GM18517 (cell line): Measurements from ENCODE around the gene SSRP1.

Experiments
- ATAC-seq: cut with Tn5 transposase; IDR thresholded peaks from one replicate; pipeline ENCODE4 v1.9.1; 2021; ENCODE audit warnings: mild to moderate bottlenecking, moderate library complexity; ENCODE audit not compliant: unreplicated experiment

SSRP1 gene

GRCh38 chr11:57276169-57276970 lies 59.3 kb downstream of the SSRP1 start:
- ATAC-seq = no peak
